Kidney (tissue), 14 donors: Measurements from ENCODE around the gene MEN1. TPM values are rescaled to one million over a fixed set of nuclear protein-coding genes. Genes with fewer than 3 reads are reported as not detected.
A peak's percentile ranks its signal among the peaks of the same experiment; 100 is the strongest.

ENCODE experiments used
- DNase-seq, 5 donors: peaks; one replicate each; pipeline ENCODE4 v3.0.0-alpha.2; 2013 to 2020
- FAIRE-seq: peaks from 2 replicates; lab custom pipeline; 2012; peaks lifted over from hg19 to GRCh38; lab: Jason Lieb, UNC
- H3K27ac ChIP-seq, 2 donors: one replicate each; pipeline ENCODE4 v1.7.0; 2013; ENCODE audit warnings: low read depth in 2 of 2, low read length in 2 of 2, inconsistent platforms in 1 of 2
- H3K27me3 ChIP-seq: one replicate; pipeline ENCODE4 v1.7.1; 2013; ENCODE audit warnings: low read length, inconsistent platforms; ENCODE audit not compliant: control insufficient read depth, insufficient read depth
- H3K36me3 ChIP-seq, 3 donors: one replicate each; pipeline versions ENCODE4 v1.7.0 to v1.7.1; 2013; ENCODE audit warnings: low read length in 3 of 3, control low read depth in 1 of 3, inconsistent platforms in 1 of 3; ENCODE audit not compliant: insufficient read depth in 3 of 3, control insufficient read depth in 2 of 3
- H3K4me1 ChIP-seq, 3 donors: one replicate each; pipeline versions ENCODE4 v1.7.0 to v1.7.1; 2013; ENCODE audit warnings: low read length in 3 of 3, inconsistent platforms in 1 of 3, low read depth in 1 of 3; ENCODE audit not compliant: control insufficient read depth in 2 of 3, insufficient read depth in 2 of 3
- H3K4me3 ChIP-seq, 3 donors: one replicate each; pipeline versions ENCODE4 v1.7.0 to v1.8.1; 2013; ENCODE audit warnings: low read length in 3 of 3, control low read depth in 1 of 3, inconsistent platforms in 1 of 3
- H3K9ac ChIP-seq, 3 donors: one replicate each; pipeline versions ENCODE4 v1.7.0 to v1.7.1; 2013; ENCODE audit warnings: low read length in 3 of 3, control low read depth in 1 of 3, inconsistent platforms in 1 of 3
- H3K9me3 ChIP-seq, 3 donors: one replicate each; pipeline versions ENCODE4 v1.7.0 to v1.7.1; 2013; ENCODE audit warnings: low read length in 3 of 3, control low read depth in 1 of 3, inconsistent platforms in 1 of 3; ENCODE audit not compliant: control insufficient read depth in 2 of 3, insufficient read depth in 1 of 3
- CTCF ChIP-seq: IDR thresholded peaks from 3 replicates; pipeline ENCODE4 v1.5.1; 2012; ENCODE audit warnings: mild to moderate bottlenecking, moderate library complexity, borderline replicate concordance; ENCODE audit not compliant: insufficient read depth; ENCODE audit errors: extremely low read depth
- intact Hi-C: fragments of 100-400 bp; cut with DNase I; formaldehyde crosslinking; loops from one replicate; pipeline ENCODE4 v1.11.1; 2022
- polyA plus RNA-seq: library from polyadenylated mRNA; stranded (reverse); fragments of 350-450 nt; fragmentation: Illumina TruSeq; extraction: RNeasy Lipid Tissue Mini Kit (QIAGEN cat#74804); gene quantifications from one replicate; pipeline ENCODE4 v1.2.3, GENCODE V29; 2014; ENCODE audit warnings: low read depth, low replicate concordance; ENCODE audit not compliant: insufficient read depth
- total RNA-seq: library from RNA; stranded (reverse); fragmentation: NEBNext Ultra II Directional; extraction: Animal tissue kit (Norgen Biotek cat#: 25700); gene quantifications from one replicate; pipeline ENCODE4 v1.2.1, GENCODE V29; 2021
- donor health status: control.
- donor health status: control.
- donor health status: control.
- donor health status: control.
- donor health status: control.
- donor health status: DM: yes; HTN: yes; CAD: no.
- donor health status: Normal renal cell carcinoma (clear cell type).

The MEN1 gene
- total and polyA plus RNA-seq, 2 donors from 2014 or later: 20.9 to 24.0 TPM

GRCh38 chr11:64804346-64805210 is 5.8 kb downstream of the MEN1 start:
- peaks cover 0 to 16% (median 12%) of the 10 kb centered on the region in 3 donors for H3K4me1 ChIP-seq
- DNase-seq: peak in 2 of 5 donors; percentile 63 to 79
- no peak for FAIRE-seq
- no peak for TF ChIP-seq CTCF
- H3K9ac ChIP-seq: peak overlapping the region in 1 of 3 donors; percentile 68
- no peaks in the 10 kb centered on the region for H3K27me3 ChIP-seq
- H3K4me3 ChIP-seq: peak overlapping the region in 1 of 3 donors; percentile 69
- intact Hi-C loops: no loop called here
- H3K9me3 ChIP-seq: no peaks in the 10 kb centered on the region
- H3K27ac ChIP-seq: peak overlapping the region; percentile 80 to 84
- H3K36me3 ChIP-seq: peaks cover 0 to 11% (median 6%) of the 10 kb centered on the region in 3 donors

GRCh38 chr11:64803846-64804345 is 6.5 kb downstream of the MEN1 start:
- no peak for FAIRE-seq
- H3K36me3 ChIP-seq: peaks cover 0 to 11% (median 6%) of the 10 kb centered on the region in 3 donors
- peaks cover 0 to 12% (median 9%) of the 10 kb centered on the region in 3 donors for H3K4me1 ChIP-seq

GRCh38 chr11:64803158-64803845 is 7.0 kb downstream of the MEN1 start, which contains the start of gene MAP4K2:
TSS of gene MAP4K2 (minus strand) at chr11:64803214. CDS start at chr11:64803149, 65 bp downstream.
- peak within 1 kb of the TSS; percentile 59 to 75 (median 69) for H3K4me3 ChIP-seq
- peaks cover 0 to 11% (median 6%) of the 10 kb centered on the region in 3 donors for H3K36me3 ChIP-seq
- FAIRE-seq (no peak), DNase-seq (peak; percentile 88 to 96 (median 92))
- peaks cover 0 to 12% (median 9%) of the 10 kb centered on the region in 3 donors for H3K4me1 ChIP-seq
- TF ChIP-seq CTCF: no peak
- peak within 1 kb of the TSS; percentile 41 to 68 (median 45) for H3K9ac ChIP-seq
- H3K9me3 ChIP-seq: no peaks in the 10 kb centered on the region
- intact Hi-C loops: no loop called here
- peak within 1 kb of the TSS; percentile 80 to 84 for H3K27ac ChIP-seq
- H3K27me3 ChIP-seq: no peaks in the 10 kb centered on the region

More at GRCh38 chr11:64803846-64804345, 6.5 kb downstream of the MEN1 start:
- H3K27me3 ChIP-seq: no peaks in the 10 kb centered on the region
- no peak for TF ChIP-seq CTCF
- peak overlapping the region; percentile 41 to 68 (median 45) for H3K9ac ChIP-seq
- intact Hi-C loops: no loop called here
- DNase-seq: no peak
- H3K9me3 ChIP-seq: no peaks in the 10 kb centered on the region
- H3K4me3 ChIP-seq: peak overlapping the region; percentile 59 to 75 (median 69)
- peak overlapping the region; percentile 80 to 84 for H3K27ac ChIP-seq
